PC-3 (cell line): ENCODE results near the gene CRACR2B. TPM values are rescaled to one million over a fixed set of nuclear protein-coding genes. Genes with fewer than 3 reads are reported as not detected.
A peak's percentile ranks its signal among the peaks of the same experiment; 100 is the strongest.

Source experiments
- ATAC-seq: fragments of 200-7000 bp; cut with Tn5 transposase; 2 replicates; pipeline ENCODE4 v1.9.1; 2020; ENCODE audit warnings: mild to moderate bottlenecking, moderate library complexity
- BruUV-seq: library from RNA; stranded (reverse); fragments of 400-500 nt; replicated peaks from 2 replicates; lab custom pipeline; 2021; lab: Mats Ljungman, UMichigan
- CTCF ChIA-PET: fragments of 300-600 bp; sonication (Branson Sonifier 250); formaldehyde crosslinking; loops from one replicate; lab custom pipeline; 2022; ENCODE audit warnings: antibody characterized with exemption; lab: Charles Lee
- POLR2A ChIA-PET: fragments of 300-600 bp; sonication (Branson Sonifier 250); formaldehyde crosslinking; loops from one replicate; lab custom pipeline; 2022; ENCODE audit warnings: antibody characterized with exemption; ENCODE audit not compliant: unreplicated experiment; lab: Charles Lee
- DNase-seq: peaks from one replicate; pipeline ENCODE4 v3.0.0-alpha.2; 2015
- H2AFZ ChIP-seq: fragments of 300-600 bp; sonication (generic); 2 replicates; pipeline ENCODE4 v1.6.0; 2016; ENCODE audit warnings: antibody characterized with exemption, low read length
- H3F3A ChIP-seq: fragments of 300-600 bp; sonication (generic); one replicate; pipeline ENCODE4 v1.6.0; 2017; ENCODE audit warnings: antibody characterized with exemption, low read length, control low read depth, mild to moderate bottlenecking; ENCODE audit not compliant: unreplicated experiment
- H3K27ac ChIP-seq: fragments of 300-600 bp; sonication (generic); 2 replicates; pipeline ENCODE4 v1.5.1; 2016; ENCODE audit warnings: mild to moderate bottlenecking, low read length
- H3K27me3 ChIP-seq: fragments of 300-600 bp; sonication (generic); 2 replicates; pipeline ENCODE4 v1.6.1; 2016; ENCODE audit warnings: low read length, mixed read lengths
- H3K36me3 ChIP-seq: fragments of 300-600 bp; sonication (generic); 2 replicates; pipeline ENCODE4 v1.6.1; 2016; ENCODE audit warnings: low read depth, mixed run types, low read length, mixed read lengths
- H3K4me1 ChIP-seq: fragments of 300-600 bp; sonication (generic); 2 replicates; pipeline ENCODE4 v1.5.1; 2016; ENCODE audit warnings: low read length; ENCODE audit not compliant: insufficient read depth
- H3K4me2 ChIP-seq: fragments of 300-600 bp; sonication (generic); 2 replicates; pipeline ENCODE4 v1.6.0; 2016; ENCODE audit warnings: low read length
- H3K4me3 ChIP-seq: fragments of 300-600 bp; sonication (generic); 2 replicates; pipeline ENCODE4 v1.5.1; 2016; ENCODE audit warnings: mild to moderate bottlenecking, low read length, mixed read lengths
- H3K79me2 ChIP-seq: fragments of 300-600 bp; sonication (generic); 2 replicates; pipeline ENCODE4 v1.6.1; 2017; ENCODE audit warnings: low read length, mixed read lengths
- H3K9ac ChIP-seq: fragments of 300-600 bp; sonication (generic); 2 replicates; pipeline ENCODE4 v1.6.0; 2016; ENCODE audit warnings: mild to moderate bottlenecking, low read length
- H3K9me2 ChIP-seq: fragments of 300-600 bp; sonication (generic); replicated peaks from 2 replicates; pipeline ENCODE4 v1.6.1; 2016; ENCODE audit warnings: mixed run types, low read length, mixed read lengths
- H3K9me3 ChIP-seq: fragments of 300-600 bp; sonication (generic); 2 replicates; pipeline ENCODE4 v1.6.1; 2016; ENCODE audit warnings: low read length, mixed read lengths
- H4K20me1 ChIP-seq: fragments of 300-600 bp; sonication (generic); 2 replicates; pipeline ENCODE4 v1.6.1; 2016; ENCODE audit warnings: low read length, mixed read lengths
- EZH2 ChIP-seq: fragments of 300-600 bp; sonication (generic); IDR thresholded peaks from one replicate; pipeline ENCODE4 v1.6.1; 2017; ENCODE audit warnings: antibody characterized with exemption, mild to moderate bottlenecking, low read length; ENCODE audit not compliant: unreplicated experiment
- EZH2phosphoT487 ChIP-seq: fragments of 300-600 bp; sonication (generic); IDR thresholded peaks from 2 replicates; pipeline ENCODE4 v1.6.1; 2018; ENCODE audit warnings: mild to moderate bottlenecking, antibody characterized with exemption, low read length, borderline replicate concordance
- intact Hi-C: fragments of 100-400 bp; cut with micrococcal nuclease; formaldehyde crosslinking; loops from 2 replicates; pipeline ENCODE4 v1.9.0; 2023
- total RNA-seq: library from RNA; depleted of rRNA; stranded (reverse); fragments of >200 nt; gene quantifications from 2 replicates; pipeline ENCODE4 v1.2.3, GENCODE V29; 2014
- TF ChIP-seq, protein P1 (sequence below): fragments of 300-600 bp; sonication (generic); conservative IDR thresholded peaks from 2 replicates; pipeline ENCODE4 v1.5.1; 2017; ENCODE audit warnings: antibody characterized with exemption, low read depth, mild to moderate bottlenecking, low read length

CRACR2B gene
- total RNA-seq, 1 experiment from 2014 or later = 10.6 TPM

DNA sequence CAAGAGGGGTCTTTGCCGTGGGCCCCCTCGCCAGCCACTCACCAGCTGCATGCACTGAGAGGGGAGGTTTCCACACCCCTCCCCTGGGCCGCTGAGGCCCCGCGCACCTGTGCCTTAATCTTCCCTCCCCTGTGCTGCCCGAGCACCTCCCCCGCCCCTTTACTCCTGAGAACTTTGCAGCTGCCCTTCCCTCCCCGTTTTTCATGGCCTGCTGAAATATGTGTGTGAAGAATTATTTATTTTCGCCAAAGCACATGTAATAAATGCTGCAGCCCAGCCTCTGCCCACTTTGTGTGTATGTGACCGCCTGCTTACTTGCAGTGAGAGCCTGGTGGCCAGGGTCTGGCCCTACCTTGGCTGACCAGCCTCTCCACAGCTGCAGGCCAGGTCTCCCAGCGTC lies 2.8 kb upstream of the CRACR2B start:
- CTCF ChIA-PET = interaction anchor here (0.6 kb wide), 1 partner anchor 29 kb away, joined by 7 read pairs; no protein-coding TSS in a partner anchor
- peak; percentile 7 for ATAC-seq
- no TSS peak for BruUV-seq

GRCh38 chr11:825366-826226 lies 2.1 kb upstream of the CRACR2B start:
- no TSS peak for BruUV-seq
- intact Hi-C loops = no loop called here
- Histone ChIP-seq H3K36me3 (no peaks in the 10 kb centered on the region), H3F3A (no peaks in the 10 kb centered on the region), H2AFZ (no peak overlapping the region), H3K4me2 (peak overlapping the region; percentile 96), H3K27ac (peak overlapping the region; percentile 74), H3K79me2 (peaks cover 18% of the 10 kb centered on the region), H3K27me3 (no peaks in the 10 kb centered on the region), H3K9me3 (no peaks in the 10 kb centered on the region), H3K9ac (peak overlapping the region; percentile 69; the same call in 1 of the 2 replicates), H3K9me2 (no peaks in the 10 kb centered on the region), H3K4me1 (peaks cover 46% of the 10 kb centered on the region), H4K20me1 (peaks cover 8% of the 10 kb centered on the region; the same call in 1 of the 2 replicates), H3K4me3 (no peak overlapping the region)
- ChIA-PET POLR2A (no interaction called here), CTCF (interaction anchor here (0.6 kb wide), 1 partner anchor 29 kb away, joined by 7 read pairs; no protein-coding TSS in a partner anchor)
- TF ChIP-seq EZH2phosphoT487 (no peak), EZH2 (no peak)
- TF ChIP-seq, protein P1, sequence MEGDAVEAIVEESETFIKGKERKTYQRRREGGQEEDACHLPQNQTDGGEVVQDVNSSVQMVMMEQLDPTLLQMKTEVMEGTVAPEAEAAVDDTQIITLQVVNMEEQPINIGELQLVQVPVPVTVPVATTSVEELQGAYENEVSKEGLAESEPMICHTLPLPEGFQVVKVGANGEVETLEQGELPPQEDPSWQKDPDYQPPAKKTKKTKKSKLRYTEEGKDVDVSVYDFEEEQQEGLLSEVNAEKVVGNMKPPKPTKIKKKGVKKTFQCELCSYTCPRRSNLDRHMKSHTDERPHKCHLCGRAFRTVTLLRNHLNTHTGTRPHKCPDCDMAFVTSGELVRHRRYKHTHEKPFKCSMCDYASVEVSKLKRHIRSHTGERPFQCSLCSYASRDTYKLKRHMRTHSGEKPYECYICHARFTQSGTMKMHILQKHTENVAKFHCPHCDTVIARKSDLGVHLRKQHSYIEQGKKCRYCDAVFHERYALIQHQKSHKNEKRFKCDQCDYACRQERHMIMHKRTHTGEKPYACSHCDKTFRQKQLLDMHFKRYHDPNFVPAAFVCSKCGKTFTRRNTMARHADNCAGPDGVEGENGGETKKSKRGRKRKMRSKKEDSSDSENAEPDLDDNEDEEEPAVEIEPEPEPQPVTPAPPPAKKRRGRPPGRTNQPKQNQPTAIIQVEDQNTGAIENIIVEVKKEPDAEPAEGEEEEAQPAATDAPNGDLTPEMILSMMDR = no peak
- peak; percentile 19 for ATAC-seq
- DNase-seq = peak; percentile 53

More for the DNA sequence above, 2.8 kb upstream of the CRACR2B start:
- H3K79me2 ChIP-seq = peaks cover 25% of the 10 kb centered on the region
- peak overlapping the region; percentile 96 for H3K4me2 ChIP-seq
- H3K9me3 ChIP-seq = no peaks in the 10 kb centered on the region
- H3K9me2 ChIP-seq = no peaks in the 10 kb centered on the region
- peak overlapping the region; percentile 74 for H3K27ac ChIP-seq
- POLR2A ChIA-PET = no interaction called here
- H4K20me1 ChIP-seq = peaks cover 13% of the 10 kb centered on the region; the same call in 1 of the 2 replicates
- H2AFZ ChIP-seq = no peak overlapping the region
- H3F3A ChIP-seq = no peaks in the 10 kb centered on the region
- no peaks in the 10 kb centered on the region for H3K36me3 ChIP-seq
- intact Hi-C loops = no loop called here
- no peak for DNase-seq
- no peaks in the 10 kb centered on the region for H3K27me3 ChIP-seq
- TF ChIP-seq, protein P1 = no peak
- TF ChIP-seq EZH2 (no peak), EZH2phosphoT487 (no peak)
- peaks cover 51% of the 10 kb centered on the region for H3K4me1 ChIP-seq
- H3K9ac ChIP-seq = no peak overlapping the region
- no peak overlapping the region for H3K4me3 ChIP-seq

DNA sequence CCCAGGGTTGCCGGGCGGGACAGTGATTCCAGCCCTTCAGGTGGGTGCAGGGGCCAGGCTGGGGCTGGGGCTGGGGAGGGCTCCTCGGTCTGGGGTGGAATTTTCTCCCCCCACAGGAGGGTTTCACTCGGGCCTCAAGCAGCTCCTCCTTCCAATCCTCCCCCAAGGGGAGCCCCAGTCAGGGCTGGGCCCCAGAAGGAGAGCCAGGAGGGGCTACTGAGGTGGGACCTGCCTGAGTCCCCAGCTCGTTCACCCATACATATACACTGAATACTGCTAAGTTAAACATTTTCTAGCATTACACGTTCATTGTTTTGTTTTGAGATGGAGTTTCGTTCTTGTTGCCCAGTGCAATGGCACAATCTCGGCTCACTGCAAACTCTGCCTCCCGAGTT lies 1.5 kb upstream of the CRACR2B start:
- Histone ChIP-seq H3K27ac (peak overlapping the region; percentile 74), H3K79me2 (peaks cover 13% of the 10 kb centered on the region), H3K36me3 (no peaks in the 10 kb centered on the region), H3K9me3 (no peaks in the 10 kb centered on the region), H2AFZ (no peak overlapping the region), H3K4me1 (peaks cover 40% of the 10 kb centered on the region), H4K20me1 (0 out of 2 replicates have a peak, but pooled peaks cover 4% of the 10 kb centered on the region), H3F3A (no peaks in the 10 kb centered on the region), H3K4me3 (no peak overlapping the region), H3K9me2 (no peaks in the 10 kb centered on the region), H3K4me2 (peak overlapping the region; percentile 96), H3K9ac (peak overlapping the region; percentile 69; the same call in 1 of the 2 replicates), H3K27me3 (no peaks in the 10 kb centered on the region)
- ChIA-PET POLR2A (no interaction called here), CTCF (no interaction called here)
- TF ChIP-seq EZH2phosphoT487 (no peak), EZH2 (no peak)
- TF ChIP-seq, protein P1 = no peak
- ATAC-seq = no peak
- intact Hi-C loops = no loop called here
- DNase-seq = no peak
- TSS peak; percentile 78 for BruUV-seq
